Prostate gland (tissue), 2 donors: ENCODE data around the gene ARHGDIA.

Experiments used
- POLR2A ChIP-seq: fragments of 450-650 bp; IDR thresholded peaks from one replicate; pipeline ENCODE4 v1.6.1; 2016; ENCODE audit warnings: antibody characterized with exemption, mild to moderate bottlenecking
- TF ChIP-seq, protein P1 (sequence below), 4 experiments: fragments of 200-600 bp in 2 of 4; fragments of 450-650 bp in 2 of 4; sonication (generic) in 2 of 4; IDR thresholded peaks; 1 replicate in 3 of 4; 2 replicates in 1 of 4; pipeline ENCODE4 v1.5.1; 2016 to 2019; ENCODE audit warnings: antibody characterized with exemption in 4 of 4, mild to moderate bottlenecking in 2 of 4, moderate library complexity in 2 of 4

DNA sequence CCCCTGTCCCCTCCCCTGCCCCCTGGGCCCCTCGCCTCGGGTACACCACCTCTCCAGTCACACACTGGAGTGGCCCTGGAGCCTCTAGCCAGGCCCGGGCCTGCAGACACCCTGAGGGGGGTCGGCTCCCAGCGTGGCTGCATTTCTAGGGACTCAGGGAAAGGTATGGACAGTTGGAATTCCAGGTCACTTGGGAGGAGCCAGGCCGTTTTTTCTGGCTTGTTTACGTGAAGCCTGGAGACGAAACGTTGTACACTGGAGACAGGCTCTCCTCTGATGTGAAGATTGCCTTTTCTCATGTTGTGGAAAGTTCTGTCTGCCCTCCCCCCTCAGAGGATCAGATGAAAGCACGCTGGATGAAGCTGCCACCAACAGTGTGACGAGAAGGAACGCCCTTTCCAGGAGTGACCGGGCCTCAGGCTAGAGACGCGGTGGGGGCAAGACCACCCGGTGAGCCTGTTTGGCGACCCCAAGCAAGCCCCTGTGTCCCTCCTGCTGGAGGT, 32.3 kb downstream of the ARHGDIA start:
- TF ChIP-seq, protein P1, sequence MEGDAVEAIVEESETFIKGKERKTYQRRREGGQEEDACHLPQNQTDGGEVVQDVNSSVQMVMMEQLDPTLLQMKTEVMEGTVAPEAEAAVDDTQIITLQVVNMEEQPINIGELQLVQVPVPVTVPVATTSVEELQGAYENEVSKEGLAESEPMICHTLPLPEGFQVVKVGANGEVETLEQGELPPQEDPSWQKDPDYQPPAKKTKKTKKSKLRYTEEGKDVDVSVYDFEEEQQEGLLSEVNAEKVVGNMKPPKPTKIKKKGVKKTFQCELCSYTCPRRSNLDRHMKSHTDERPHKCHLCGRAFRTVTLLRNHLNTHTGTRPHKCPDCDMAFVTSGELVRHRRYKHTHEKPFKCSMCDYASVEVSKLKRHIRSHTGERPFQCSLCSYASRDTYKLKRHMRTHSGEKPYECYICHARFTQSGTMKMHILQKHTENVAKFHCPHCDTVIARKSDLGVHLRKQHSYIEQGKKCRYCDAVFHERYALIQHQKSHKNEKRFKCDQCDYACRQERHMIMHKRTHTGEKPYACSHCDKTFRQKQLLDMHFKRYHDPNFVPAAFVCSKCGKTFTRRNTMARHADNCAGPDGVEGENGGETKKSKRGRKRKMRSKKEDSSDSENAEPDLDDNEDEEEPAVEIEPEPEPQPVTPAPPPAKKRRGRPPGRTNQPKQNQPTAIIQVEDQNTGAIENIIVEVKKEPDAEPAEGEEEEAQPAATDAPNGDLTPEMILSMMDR (IDR thresholded peaks at IDR 0.05) = no peak
- no peak for TF ChIP-seq POLR2A
